Effector memory CD8-positive, alpha-beta T cell (primary cell): ENCODE measurements around the gene AKT1.

Source experiments
- ATAC-seq: fragments of 150-1000 bp; cut with Tn5 transposase; replicated peaks from 2 replicates; pipeline ENCODE4 v1.10.0; 2021; ENCODE audit warnings: mild to moderate bottlenecking, moderate library complexity
- DNase-seq, 3 experiments: peaks; one replicate each; pipeline ENCODE4 v3.0.0; 2021
- H3K27ac Mint-ChIP-seq, 2 donors: one replicate each; pipeline ENCODE4 v1.8.0; 2022; ENCODE audit warnings: mild to moderate bottlenecking in 2 of 2, mixed read lengths in 2 of 2, moderate library complexity in 2 of 2
- H3K27me3 Mint-ChIP-seq, 2 donors: one replicate each; pipeline ENCODE4 v1.8.0; 2022; ENCODE audit warnings: mixed read lengths in 2 of 2
- H3K36me3 Mint-ChIP-seq: one replicate; pipeline ENCODE4 v1.8.0; 2022; ENCODE audit warnings: mild to moderate bottlenecking, moderate library complexity, mixed read lengths; ENCODE audit not compliant: insufficient read depth
- H3K4me1 Mint-ChIP-seq, 2 donors: one replicate each; pipeline ENCODE4 v1.8.0; 2022; ENCODE audit warnings: low read depth in 2 of 2, mixed read lengths in 2 of 2
- H3K4me3 Mint-ChIP-seq, 2 donors: one replicate each; pipeline ENCODE4 v1.8.0; 2022; ENCODE audit warnings: mild to moderate bottlenecking in 2 of 2, mixed read lengths in 2 of 2, moderate library complexity in 2 of 2
- H3K9me3 Mint-ChIP-seq, 2 donors: one replicate each; pipeline ENCODE4 v1.8.0; 2022; ENCODE audit warnings: mixed read lengths in 2 of 2

Gene AKT1

DNA sequence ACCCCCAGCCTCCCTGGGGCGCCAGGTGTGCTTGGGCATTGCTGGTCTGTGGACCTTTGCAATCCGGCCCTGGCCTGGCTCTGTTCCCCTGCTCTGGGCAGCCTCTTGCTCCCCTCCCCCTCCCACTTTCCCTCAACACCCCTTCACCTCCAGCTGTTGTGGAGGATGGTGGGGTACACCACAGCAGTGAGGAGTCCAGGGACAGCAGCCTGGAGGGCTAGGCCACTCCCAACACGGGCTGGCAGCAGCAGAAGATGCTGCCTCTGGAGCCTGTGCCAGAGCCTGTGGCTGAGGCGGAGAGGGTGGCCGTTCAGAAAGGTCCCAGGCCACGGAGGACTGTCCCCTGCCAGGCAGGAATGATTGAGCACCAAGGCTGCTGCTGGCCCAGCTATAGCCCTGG, 12.9 kb upstream of the AKT1 start:
- no peak for ATAC-seq
- Mint-ChIP-seq H3K27ac (no peak overlapping the region), H3K9me3 (no peaks in the 10 kb centered on the region), H3K27me3 (no peaks in the 10 kb centered on the region), H3K36me3 (no peaks in the 10 kb centered on the region), H3K4me1 (peaks cover 0 to 8% of the 10 kb centered on the region in 2 donors), H3K4me3 (no peak overlapping the region)
- no peak for DNase-seq

DNA sequence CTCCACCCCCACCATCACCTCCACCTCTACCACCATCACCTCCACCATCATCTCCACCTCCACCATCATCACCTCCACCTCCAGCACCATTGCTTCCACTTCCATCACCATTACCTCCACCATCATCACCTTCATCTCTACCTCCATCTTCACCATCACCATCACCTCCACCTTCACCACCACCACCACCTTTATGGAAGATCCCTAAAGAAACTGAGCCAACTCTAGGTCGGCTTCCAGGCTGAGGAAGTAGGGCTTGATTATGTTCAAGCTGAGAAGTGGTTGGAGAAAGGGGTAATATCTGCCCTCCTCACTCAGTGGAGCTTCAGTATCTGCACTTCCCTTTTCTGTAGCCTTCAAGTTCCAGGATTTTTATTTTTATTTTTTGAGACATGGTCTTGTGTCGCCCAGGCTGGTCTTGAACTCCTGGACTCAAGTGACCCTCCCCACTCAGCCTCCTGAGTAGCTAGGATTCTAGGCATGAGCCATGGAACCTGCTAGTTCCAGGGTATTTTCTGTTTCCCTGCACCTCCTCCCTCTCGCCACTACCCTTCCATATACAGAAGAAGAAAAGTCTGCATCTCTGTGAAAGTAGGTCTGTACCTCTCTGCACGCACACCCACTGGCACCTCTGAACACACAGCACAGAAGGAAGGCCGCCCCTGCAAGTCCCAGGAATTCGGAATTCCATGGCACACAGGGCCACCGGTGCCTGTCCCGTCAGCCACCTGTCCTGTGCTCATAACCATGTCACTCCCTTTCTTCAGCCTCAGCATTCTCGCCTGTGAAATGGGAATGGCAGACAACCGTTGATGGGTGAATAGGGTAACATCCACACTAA, 11.3 kb upstream of the AKT1 start:
- H3K4me3 Mint-ChIP-seq: no peak overlapping the region
- H3K9me3 Mint-ChIP-seq: no peaks in the 10 kb centered on the region
- no peak for ATAC-seq
- no peak for DNase-seq
- H3K27ac Mint-ChIP-seq: peak overlapping the region; percentile 3 to 36
- H3K36me3 Mint-ChIP-seq: no peaks in the 10 kb centered on the region
- H3K27me3 Mint-ChIP-seq: no peaks in the 10 kb centered on the region
- peaks cover 0 to 12% of the 10 kb centered on the region in 2 donors for H3K4me1 Mint-ChIP-seq

DNA sequence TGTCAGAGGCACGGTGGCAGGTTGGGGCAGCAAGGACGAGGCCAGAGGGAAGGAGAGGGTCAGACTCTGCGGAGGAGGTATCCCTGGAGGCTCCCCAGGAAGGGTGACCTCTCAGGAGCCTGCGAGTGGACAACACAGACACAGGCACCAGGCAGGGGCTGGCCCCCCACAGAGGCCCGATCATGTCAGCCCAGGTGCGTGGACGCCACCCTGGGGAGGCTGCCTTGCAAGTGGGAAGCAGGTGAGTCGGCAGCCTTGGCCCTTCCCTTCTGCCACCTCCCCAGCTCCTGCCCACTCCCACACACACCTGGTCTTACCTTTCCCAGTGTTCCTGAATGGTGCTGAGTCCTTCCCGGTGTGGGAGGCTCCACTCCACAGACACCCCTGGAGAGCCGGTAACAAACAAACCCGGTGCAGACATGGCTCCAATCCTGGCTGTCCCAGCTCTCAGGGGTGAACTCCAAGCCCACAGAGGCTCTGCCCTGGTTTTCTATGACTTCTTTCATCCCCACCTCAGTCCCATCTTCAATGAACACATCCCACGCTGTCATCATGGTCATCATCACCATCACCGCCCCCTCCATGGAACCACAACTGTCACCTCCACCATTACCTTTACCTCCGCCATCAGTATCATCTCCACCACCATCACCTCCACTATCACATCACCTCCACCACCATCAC, 10.5 kb upstream of the AKT1 start:
- DNase-seq (no peak), ATAC-seq (no peak)
- H3K4me1 Mint-ChIP-seq: peaks cover 3 to 17% of the 10 kb centered on the region in 2 donors
- no peaks in the 10 kb centered on the region for H3K27me3 Mint-ChIP-seq
- H3K9me3 Mint-ChIP-seq: no peaks in the 10 kb centered on the region
- H3K4me3 Mint-ChIP-seq: no peak overlapping the region
- peak overlapping the region in 1 of 2 donors; percentile 36 for H3K27ac Mint-ChIP-seq
- H3K36me3 Mint-ChIP-seq: peaks cover 3% of the 10 kb centered on the region

DNA sequence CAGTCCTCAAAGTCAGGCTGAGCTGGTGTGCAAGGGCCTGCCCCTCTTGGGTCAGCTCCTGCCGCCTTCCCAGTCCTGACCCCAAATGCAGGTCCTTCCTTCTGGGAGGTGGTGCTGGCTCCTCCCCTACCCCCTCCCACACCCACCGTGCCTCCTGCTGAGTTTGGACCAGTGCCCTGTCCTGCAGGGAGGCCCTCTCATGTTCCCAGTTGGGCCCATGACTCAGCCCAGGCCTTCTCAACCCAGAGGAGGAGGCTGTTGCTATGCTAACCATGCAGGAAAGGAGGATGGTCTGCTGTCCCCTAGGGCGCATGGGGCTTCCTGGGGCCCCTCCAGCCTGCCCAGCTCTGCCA, 9.8 kb upstream of the AKT1 start:
- H3K36me3 Mint-ChIP-seq: peaks cover 3% of the 10 kb centered on the region
- DNase-seq: no peak
- peaks cover 3 to 17% of the 10 kb centered on the region in 2 donors for H3K4me1 Mint-ChIP-seq
- H3K27me3 Mint-ChIP-seq: no peaks in the 10 kb centered on the region
- ATAC-seq: no peak
- H3K9me3 Mint-ChIP-seq: no peaks in the 10 kb centered on the region
- no peak overlapping the region for H3K4me3 Mint-ChIP-seq
- no peak overlapping the region for H3K27ac Mint-ChIP-seq

DNA sequence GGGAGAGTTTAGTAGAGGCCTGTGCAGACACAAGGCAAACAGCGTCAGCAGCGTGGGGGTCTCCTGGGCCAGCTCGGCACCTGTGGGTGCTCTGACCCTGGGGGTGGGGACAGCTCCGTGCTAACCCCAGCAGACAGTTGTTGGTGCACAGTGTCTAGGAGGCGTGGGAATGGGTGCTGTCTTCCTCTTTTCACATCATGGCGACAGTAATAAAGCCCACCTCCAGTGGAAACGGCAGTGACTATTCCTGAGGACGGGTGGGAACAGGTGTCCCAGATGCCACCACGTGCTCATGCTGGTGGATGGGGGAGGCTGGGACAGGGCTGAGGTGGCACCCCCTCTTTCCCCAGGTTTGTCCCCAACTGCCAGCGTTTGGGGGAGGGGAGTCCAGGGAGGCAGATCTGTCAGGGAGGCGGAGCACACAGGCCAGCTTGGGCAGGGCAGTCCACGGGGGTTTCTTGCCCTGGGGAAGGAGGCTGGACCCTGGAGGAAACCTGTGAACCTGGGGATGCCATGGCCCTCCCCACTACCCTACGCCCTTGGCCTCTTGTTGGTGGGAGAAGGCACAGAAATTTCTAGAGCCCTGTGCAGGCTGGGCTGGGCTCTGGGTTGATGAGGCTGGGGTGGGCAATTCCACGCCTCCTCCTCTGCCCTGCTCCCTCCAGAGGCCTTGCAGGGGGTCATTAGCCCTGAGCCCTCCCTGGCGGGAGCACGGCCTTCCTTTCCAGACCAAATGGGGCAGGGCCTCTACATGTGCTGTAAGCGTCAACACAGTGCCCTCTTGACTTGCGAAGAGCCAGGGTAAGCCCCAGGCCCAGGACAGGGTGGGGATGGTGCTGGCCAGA, 9.2 kb upstream of the AKT1 start:
- Mint-ChIP-seq H3K4me1 (peaks cover 3 to 19% of the 10 kb centered on the region in 2 donors), H3K27ac (peak overlapping the region in 1 of 2 donors; percentile 46), H3K4me3 (no peak overlapping the region), H3K27me3 (no peaks in the 10 kb centered on the region), H3K9me3 (no peaks in the 10 kb centered on the region), H3K36me3 (peaks cover 6% of the 10 kb centered on the region)
- DNase-seq (no peak), ATAC-seq (no peak)

DNA sequence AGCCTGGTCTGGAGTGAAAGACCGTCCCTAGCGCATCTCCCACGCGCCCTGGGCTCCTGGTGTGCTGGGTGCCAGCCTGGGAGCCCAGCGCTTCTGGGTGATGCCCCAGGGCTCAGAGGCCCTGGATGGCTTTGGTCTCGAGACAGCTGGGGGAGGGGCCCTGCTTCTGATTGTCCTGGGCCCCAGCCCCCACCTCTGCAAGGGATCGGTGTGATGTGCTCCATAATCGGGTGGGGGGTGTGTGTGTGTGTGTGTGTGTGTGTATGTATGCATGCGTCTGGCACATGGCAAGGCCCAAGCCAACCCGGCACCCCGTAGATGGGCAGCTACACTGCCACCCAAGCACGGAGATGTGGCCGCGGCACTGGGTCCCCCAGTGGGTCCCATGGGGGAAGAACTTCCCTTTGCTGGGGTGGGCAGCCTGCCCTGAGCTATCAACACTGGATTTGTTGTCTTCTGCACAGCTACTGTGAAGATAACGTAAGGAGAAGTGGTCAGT, 8.4 kb upstream of the AKT1 start:
- Mint-ChIP-seq H3K9me3 (no peaks in the 10 kb centered on the region), H3K4me3 (no peak overlapping the region), H3K4me1 (peaks cover 3 to 19% of the 10 kb centered on the region in 2 donors), H3K27me3 (no peaks in the 10 kb centered on the region), H3K27ac (peak overlapping the region in 1 of 2 donors; percentile 46), H3K36me3 (peaks cover 11% of the 10 kb centered on the region)
- ATAC-seq (no peak), DNase-seq (no peak)

DNA sequence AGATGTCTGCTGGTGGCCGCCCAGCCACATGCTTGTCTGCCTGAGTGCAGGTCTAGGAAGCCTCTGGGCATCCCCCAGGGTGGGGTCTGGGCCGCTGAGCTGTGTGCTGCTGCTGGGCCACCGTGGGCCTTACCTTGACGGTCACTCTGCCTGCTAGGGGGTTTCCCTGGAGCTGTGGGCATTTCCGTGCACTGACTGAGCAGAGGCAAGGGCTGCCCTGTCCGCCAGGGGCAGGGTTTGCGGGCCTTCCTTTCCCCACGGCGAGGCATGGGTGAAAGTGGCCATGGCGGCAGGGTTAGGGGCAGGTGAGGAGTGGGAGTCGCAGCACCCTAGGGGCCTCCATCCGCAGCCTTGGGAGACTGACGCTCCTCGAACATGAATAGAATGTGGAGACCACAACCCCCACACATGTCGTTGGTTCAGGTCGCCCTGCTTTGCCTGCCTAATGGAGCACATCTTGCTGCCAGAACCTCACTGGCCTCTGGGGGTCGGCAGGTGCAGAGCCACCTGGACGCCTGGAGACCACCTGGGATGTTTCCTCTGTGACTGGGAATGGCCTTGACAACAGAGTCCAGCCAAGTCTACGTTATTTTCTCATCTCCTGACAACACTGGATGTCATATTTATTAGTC, 7.8 kb upstream of the AKT1 start:
- no peaks in the 10 kb centered on the region for H3K27me3 Mint-ChIP-seq
- ATAC-seq (no peak), DNase-seq (no peak)
- no peak overlapping the region for H3K27ac Mint-ChIP-seq
- H3K9me3 Mint-ChIP-seq: no peaks in the 10 kb centered on the region
- H3K4me1 Mint-ChIP-seq: peaks cover 3 to 19% of the 10 kb centered on the region in 2 donors
- H3K4me3 Mint-ChIP-seq: no peak overlapping the region
- peaks cover 14% of the 10 kb centered on the region for H3K36me3 Mint-ChIP-seq

DNA sequence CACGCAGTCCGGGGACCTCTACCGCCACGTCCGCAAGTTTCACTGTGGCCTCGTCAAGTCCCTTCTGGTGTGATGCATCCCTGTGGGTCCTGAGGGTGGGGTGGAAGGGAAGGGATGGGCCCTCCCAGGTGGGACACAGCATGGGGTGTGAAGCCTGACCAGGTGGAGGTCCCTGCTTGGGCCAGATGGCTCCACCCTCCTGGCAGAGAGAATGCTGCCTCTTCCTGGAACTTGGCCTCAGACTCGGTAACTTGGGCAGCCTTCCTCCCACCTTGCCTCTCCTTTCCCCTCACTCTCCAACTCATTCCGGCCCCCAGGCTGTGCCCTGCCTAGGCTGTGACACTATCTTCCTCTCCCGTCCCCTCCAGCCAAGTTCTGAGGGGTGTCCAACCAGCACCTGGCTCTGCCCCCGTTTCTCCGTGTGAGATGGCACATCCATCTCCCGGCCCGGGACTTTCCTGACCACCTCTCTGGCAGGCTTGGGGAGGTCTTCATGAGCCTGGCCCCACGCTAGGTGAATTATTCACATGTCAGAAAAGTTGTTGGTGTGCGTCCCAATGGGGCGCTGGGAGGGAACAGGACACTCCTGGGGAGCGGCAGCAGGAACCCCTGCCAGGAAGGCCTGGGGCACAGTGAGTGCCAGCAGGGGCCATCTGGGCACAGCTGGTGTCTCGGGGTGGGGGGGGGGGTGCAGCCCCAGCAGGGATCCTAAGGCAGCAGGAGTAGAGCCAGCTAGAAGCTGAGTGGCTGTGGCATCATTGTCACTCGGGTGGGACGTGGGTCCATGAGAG, 7.0 kb upstream of the AKT1 start:
- Mint-ChIP-seq H3K27me3 (no peaks in the 10 kb centered on the region), H3K4me1 (peaks cover 3 to 19% of the 10 kb centered on the region in 2 donors), H3K9me3 (no peaks in the 10 kb centered on the region), H3K4me3 (peak overlapping the region; percentile 57 to 59), H3K27ac (peak overlapping the region in 1 of 2 donors; percentile 71), H3K36me3 (peaks cover 14% of the 10 kb centered on the region)
- ATAC-seq: no peak
- no peak for DNase-seq

DNA sequence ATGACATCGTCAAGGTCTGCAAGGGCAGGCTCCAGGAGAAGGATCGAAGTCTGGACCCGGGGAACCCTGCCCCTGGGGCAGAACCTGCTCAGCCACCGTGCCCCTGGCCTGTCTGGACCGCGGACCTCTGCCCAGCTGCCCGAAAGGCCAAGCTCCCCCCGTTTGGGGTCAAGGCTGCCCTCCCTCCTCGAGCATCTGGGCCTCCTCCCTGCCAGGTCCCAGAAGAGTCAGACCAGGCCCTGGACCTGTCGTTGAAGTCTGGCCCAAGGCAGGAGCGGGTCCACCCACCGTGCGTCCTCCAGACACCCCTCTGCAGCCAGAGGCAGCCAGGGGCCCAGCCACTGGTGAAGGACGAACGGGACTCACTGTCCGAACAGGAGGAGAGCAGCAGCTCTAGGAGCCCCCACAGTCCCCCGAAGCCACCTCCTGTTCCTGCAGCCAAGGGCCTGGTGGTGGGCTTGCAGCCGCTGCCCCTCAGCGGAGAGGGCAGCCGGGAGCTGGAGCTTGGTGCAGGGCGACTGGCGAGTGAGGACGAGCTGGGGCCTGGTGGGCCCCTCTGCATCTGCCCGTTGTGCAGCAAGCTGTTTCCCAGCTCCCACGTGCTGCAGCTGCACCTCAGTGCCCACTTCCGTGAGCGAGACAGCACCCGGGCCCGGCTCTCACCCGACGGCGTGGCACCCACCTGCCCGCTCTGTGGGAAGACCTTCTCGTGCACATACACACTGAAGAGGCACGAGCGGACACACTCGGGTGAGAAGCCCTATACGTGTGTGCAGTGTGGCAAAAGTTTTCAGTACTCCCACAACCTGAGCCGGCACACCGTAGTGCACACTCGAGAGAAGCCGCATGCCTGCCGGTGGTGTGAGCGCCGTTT, 6.2 kb upstream of the AKT1 start:
- H3K4me3 Mint-ChIP-seq: peak overlapping the region; percentile 86 to 90
- H3K36me3 Mint-ChIP-seq: peaks cover 19% of the 10 kb centered on the region
- DNase-seq: no peak
- H3K4me1 Mint-ChIP-seq: peaks cover 3 to 19% of the 10 kb centered on the region in 2 donors
- no peaks in the 10 kb centered on the region for H3K9me3 Mint-ChIP-seq
- ATAC-seq: no peak
- H3K27me3 Mint-ChIP-seq: no peaks in the 10 kb centered on the region
- peak overlapping the region; percentile 49 to 89 for H3K27ac Mint-ChIP-seq

DNA sequence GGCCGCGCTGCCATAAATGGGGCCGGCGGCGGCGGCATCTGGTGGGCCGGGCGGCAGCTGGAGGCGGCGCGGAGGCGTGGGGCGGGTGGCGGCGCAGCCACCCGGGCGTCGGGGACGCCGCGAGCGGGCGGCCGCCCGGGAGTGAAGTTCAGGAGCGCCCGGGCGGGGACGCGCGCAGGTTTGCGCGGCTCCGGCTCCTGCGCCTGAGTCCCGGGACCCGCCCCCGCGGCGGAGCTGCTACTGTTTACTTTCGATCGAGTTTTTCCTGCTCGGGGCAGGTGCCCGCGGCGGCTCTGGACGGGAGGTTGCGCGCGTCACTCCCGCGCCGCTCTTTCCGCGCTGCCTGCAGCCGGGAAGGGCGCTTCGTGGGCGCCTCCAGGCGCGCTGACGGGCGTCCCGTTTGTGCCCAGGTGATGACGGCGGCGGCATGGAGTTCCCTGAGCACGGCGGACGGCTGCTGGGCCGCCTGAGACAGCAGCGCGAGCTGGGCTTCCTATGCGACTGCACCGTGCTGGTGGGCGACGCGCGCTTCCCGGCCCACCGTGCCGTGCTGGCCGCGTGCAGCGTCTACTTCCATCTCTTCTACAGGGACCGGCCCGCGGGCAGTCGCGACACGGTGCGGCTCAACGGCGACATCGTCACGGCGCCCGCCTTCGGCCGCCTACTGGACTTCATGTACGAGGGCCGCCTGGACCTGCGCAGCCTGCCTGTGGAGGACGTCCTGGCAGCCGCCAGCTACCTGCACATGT, 5.4 kb upstream of the AKT1 start, which contains the start of gene ZBTB42:
Gene ZBTB42, plus strand, starts transcription at position 331 of the 749 bp plus-strand sequence. Its CDS starts 97 bp downstream, at position 428.
- ATAC-seq (peak; percentile 61), DNase-seq (peak; percentile 59 to 64 (median 60))
- H3K9me3 Mint-ChIP-seq: no peaks in the 10 kb centered on the region
- H3K27ac Mint-ChIP-seq: peak within 1 kb of the TSS; percentile 49 to 89
- no peaks in the 10 kb centered on the region for H3K27me3 Mint-ChIP-seq
- H3K4me1 Mint-ChIP-seq: peaks cover 3 to 24% of the 10 kb centered on the region in 2 donors
- peaks cover 27% of the 10 kb centered on the region for H3K36me3 Mint-ChIP-seq
- H3K4me3 Mint-ChIP-seq: peak within 1 kb of the TSS; percentile 86 to 90
